GM19438 (cell line): ENCODE data around the gene MUC22.
"Not testable (repeated sequence)": the region's sequence is repeated elsewhere in the genome, so short reads cannot be mapped to it uniquely, and the experiment has no call there.

Source experiments
- ATAC-seq: cut with Tn5 transposase; IDR thresholded peaks from one replicate; pipeline ENCODE4 v1.9.1; 2021; ENCODE audit warnings: low read depth; ENCODE audit not compliant: unreplicated experiment

The MUC22 gene

GRCh38 chr6:31035862-31036497 lies 25.7 kb downstream of the MUC22 start:
- no peak for ATAC-seq

- no peak for ATAC-seq
Observed at GRCh38 chr6:31037169-31037568, 26.9 kb downstream of the MUC22 start.

GRCh38 chr6:31037682-31038081 lies 27.4 kb downstream of the MUC22 start:
- no peak for ATAC-seq

- no peak for ATAC-seq
Observed at GRCh38 chr6:31038559-31038958, 28.3 kb downstream of the MUC22 start.

- no peak for ATAC-seq
Observed at GRCh38 chr6:31040801-31041200, 30.5 kb downstream of the MUC22 start.

- ATAC-seq: no peak
Observed at GRCh38 chr6:31041372-31041974, 31.2 kb downstream of the MUC22 start.

GRCh38 chr6:31042806-31043205 lies 32.5 kb downstream of the MUC22 start:
- no peak for ATAC-seq

GRCh38 chr6:31048099-31048498 lies 37.8 kb downstream of the MUC22 start:
- ATAC-seq: no peak

- ATAC-seq: no peak
Observed at GRCh38 chr6:31049518-31049917, 39.2 kb downstream of the MUC22 start.

GRCh38 chr6:31053187-31053586 lies 42.9 kb downstream of the MUC22 start:
- ATAC-seq: not testable (repeated sequence)

- no peak for ATAC-seq
Observed at GRCh38 chr6:31053873-31054272, 43.6 kb downstream of the MUC22 start.

- ATAC-seq: no peak
Observed at GRCh38 chr6:31055441-31055840, 45.2 kb downstream of the MUC22 start.

- ATAC-seq: no peak
Observed at GRCh38 chr6:31057426-31058003, 47.2 kb downstream of the MUC22 start.

GRCh38 chr6:31058128-31058894 lies 48.0 kb downstream of the MUC22 start:
- no peak for ATAC-seq

GRCh38 chr6:31060145-31060544 lies 49.9 kb downstream of the MUC22 start:
- ATAC-seq: no peak

GRCh38 chr6:31063906-31064435 lies 53.7 kb downstream of the MUC22 start:
- ATAC-seq: no peak

- ATAC-seq: no peak
Observed at GRCh38 chr6:31065556-31065955, 55.3 kb downstream of the MUC22 start.

- not testable (repeated sequence) for ATAC-seq
Observed at GRCh38 chr6:31067028-31067427, 56.8 kb downstream of the MUC22 start.

- not testable (repeated sequence) for ATAC-seq
Observed at GRCh38 chr6:31067891-31068668, 57.8 kb downstream of the MUC22 start.

GRCh38 chr6:31068669-31069340 lies 58.5 kb downstream of the MUC22 start:
- no peak for ATAC-seq
